ENCODE data around the gene VDR. TPM values are rescaled to one million over a fixed set of nuclear protein-coding genes. Genes with fewer than 3 reads are reported as not detected.

VDR gene
- total and polyA plus RNA-seq, 2 donors (not counting 1 experiment from before 2014, with no cell fraction given) = 0.37 to 0.42 TPM

DNA sequence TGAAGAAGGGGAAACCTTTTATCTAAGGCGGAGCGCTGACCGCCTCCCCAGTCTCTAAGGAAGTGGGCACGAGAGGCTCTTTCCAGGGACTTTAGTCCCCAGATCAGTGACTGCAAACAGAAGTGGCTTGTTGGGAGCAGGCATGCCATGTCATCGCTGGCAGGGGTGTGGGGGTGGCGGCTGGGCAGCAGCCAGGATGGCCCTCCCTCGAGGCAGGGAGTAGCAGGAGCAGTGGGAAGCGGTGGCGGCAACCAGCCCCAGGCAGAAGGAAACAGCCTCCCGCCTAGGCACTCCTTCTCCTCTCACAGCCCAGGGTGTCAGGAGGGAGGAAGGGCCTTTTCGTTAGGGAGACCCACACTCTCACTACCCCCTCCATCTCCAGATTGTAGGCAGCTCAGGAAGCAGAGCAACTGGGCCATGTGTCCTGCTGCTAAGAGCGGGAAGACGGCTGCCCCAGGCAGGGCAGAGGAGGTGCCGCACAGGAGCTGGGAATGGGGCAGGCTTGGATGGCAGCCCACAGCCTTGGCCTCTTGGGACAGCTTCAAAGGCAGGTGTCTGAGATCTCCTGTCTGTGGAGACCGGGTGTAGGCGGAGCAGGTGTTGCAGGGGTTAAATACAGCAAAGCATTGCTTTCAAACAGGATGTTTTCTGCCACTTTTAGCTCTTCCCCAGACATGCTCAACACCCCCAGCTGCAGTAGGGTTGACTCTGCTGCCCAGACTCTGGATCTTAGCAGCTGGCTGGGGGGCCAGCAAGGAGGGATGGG, 21.8 kb downstream of the VDR start:
- H3K27ac Mint-ChIP-seq = peak overlapping the region; percentile 68
- Histone ChIP-seq H3K4me1 (ENCODE audit: control insufficient read depth in 2 of 2, insufficient read depth in 2 of 2, low read length in 2 of 2) (peaks cover 12 to 28% of the 10 kb centered on the region in 2 donors), H3K79me2 (ENCODE audit: control insufficient read depth, insufficient read depth, low read length) (no peaks in the 10 kb centered on the region), H3K27ac (ENCODE audit: low read length in 2 of 2) (no peak overlapping the region), H3K9ac (ENCODE audit: low read length) (peak overlapping the region; percentile 50), H3K4me3 (ENCODE audit: control extremely low read depth in 1 of 5, extremely low read depth in 1 of 5, insufficient read depth in 1 of 5, low read depth in 2 of 5, low read length in 4 of 5) (peak overlapping the region in 4 of 5 experiments; percentile 8 to 34 (median 15)), H2AFZ (ENCODE audit: insufficient read depth, low read depth, low read length, poor library complexity, severe bottlenecking) (peak overlapping the region; percentile 67), H3K27me3 (replicated peaks in 1 of 4; ENCODE audit: control extremely low read depth in 1 of 4, control insufficient read depth in 3 of 4, insufficient read depth in 4 of 4, low read length in 3 of 4) (peaks cover 0 to 16% (median 1%) of the 10 kb centered on the region in 4 experiments), H4K20me1 (ENCODE audit: control insufficient read depth, insufficient read depth, low read length, poor library complexity, severe bottlenecking) (no peaks in the 10 kb centered on the region), H3K36me3 (replicated peaks in 1 of 2; ENCODE audit: control extremely low read depth in 1 of 2, control insufficient read depth in 1 of 2, extremely low read depth in 1 of 2, insufficient read depth in 2 of 2, low read length in 1 of 2) (no peaks in the 10 kb centered on the region), H3K4me2 (replicated peaks; ENCODE audit: low read depth, low read length, poor library complexity, severe bottlenecking) (peak overlapping the region; percentile 75), H3K9me3 (ENCODE audit: control extremely low read depth in 1 of 3, control insufficient read depth in 2 of 3, insufficient read depth in 1 of 3, low read length in 2 of 3) (no peaks in the 10 kb centered on the region)
- ChIA-PET CTCF (interaction anchor here (0.7 to 1.2 kb wide), 2 partner anchors 11 to 141 kb away, joined by 3 read pairs; no protein-coding TSS in a partner anchor), POLR2A (no interaction called here)
- H3K27me3 Mint-ChIP-seq = peaks cover 16% of the 10 kb centered on the region
- peak; percentile 32 for DNase-seq
- H3K4me3 Mint-ChIP-seq = peak overlapping the region; percentile 87
- peaks cover 17% of the 10 kb centered on the region for H3K4me1 Mint-ChIP-seq
- 15% methylated on average over 13 of the region's 16 CpGs for WGBS (ENCODE audit: insufficient coverage)
- intact Hi-C loops (cut with micrococcal nuclease) = no loop called here
- no peaks in the 10 kb centered on the region for H3K9me3 Mint-ChIP-seq (ENCODE audit: insufficient read depth)
- no peak for TF ChIP-seq EZH2 (IDR thresholded peaks at IDR 0.05; ENCODE audit: borderline replicate concordance, insufficient read depth, low read depth, low read length, poor library complexity, severe bottlenecking)
- TF ChIP-seq, protein P1, sequence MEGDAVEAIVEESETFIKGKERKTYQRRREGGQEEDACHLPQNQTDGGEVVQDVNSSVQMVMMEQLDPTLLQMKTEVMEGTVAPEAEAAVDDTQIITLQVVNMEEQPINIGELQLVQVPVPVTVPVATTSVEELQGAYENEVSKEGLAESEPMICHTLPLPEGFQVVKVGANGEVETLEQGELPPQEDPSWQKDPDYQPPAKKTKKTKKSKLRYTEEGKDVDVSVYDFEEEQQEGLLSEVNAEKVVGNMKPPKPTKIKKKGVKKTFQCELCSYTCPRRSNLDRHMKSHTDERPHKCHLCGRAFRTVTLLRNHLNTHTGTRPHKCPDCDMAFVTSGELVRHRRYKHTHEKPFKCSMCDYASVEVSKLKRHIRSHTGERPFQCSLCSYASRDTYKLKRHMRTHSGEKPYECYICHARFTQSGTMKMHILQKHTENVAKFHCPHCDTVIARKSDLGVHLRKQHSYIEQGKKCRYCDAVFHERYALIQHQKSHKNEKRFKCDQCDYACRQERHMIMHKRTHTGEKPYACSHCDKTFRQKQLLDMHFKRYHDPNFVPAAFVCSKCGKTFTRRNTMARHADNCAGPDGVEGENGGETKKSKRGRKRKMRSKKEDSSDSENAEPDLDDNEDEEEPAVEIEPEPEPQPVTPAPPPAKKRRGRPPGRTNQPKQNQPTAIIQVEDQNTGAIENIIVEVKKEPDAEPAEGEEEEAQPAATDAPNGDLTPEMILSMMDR (IDR thresholded peaks at IDR 0.05) = no peak
- ATAC-seq (ENCODE audit: low read depth) = no peak

DNA sequence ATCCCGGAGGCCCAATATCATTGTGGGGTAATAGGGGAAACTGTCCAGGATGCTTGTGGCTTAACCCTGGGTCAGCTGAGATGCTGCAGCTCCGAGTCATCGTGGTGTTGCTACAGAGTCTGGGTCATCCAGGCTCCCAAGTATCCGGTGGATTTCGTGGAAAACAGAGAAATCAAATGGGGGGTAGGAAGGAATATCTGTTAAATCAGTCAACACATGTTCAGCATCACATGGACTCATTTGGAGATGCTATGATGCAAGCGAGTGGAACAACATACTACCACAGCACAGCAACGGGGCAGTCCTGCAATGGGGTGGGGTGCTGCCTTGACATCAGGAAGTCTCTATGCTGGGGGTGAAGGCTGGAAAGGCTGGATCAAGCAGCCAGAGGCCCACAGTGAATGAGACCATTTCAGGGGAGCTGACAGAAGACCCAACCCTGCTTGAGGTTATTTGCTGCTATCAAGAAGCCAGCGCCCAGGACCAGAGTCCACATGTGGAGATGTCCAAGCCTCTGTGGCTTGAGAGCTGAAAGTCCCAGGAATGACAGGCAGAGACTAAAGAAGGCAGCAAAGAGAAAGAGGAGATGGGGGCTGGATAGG, 22.9 kb downstream of the VDR start:
- Histone ChIP-seq H4K20me1 (ENCODE audit: control insufficient read depth, insufficient read depth, low read length, poor library complexity, severe bottlenecking) (no peaks in the 10 kb centered on the region), H3K27me3 (replicated peaks in 1 of 4; ENCODE audit: control extremely low read depth in 1 of 4, control insufficient read depth in 3 of 4, insufficient read depth in 4 of 4, low read length in 3 of 4) (peaks cover 0 to 16% (median 1%) of the 10 kb centered on the region in 4 experiments), H3K79me2 (ENCODE audit: control insufficient read depth, insufficient read depth, low read length) (no peaks in the 10 kb centered on the region), H3K4me1 (ENCODE audit: control insufficient read depth in 2 of 2, insufficient read depth in 2 of 2, low read length in 2 of 2) (peaks cover 12 to 28% of the 10 kb centered on the region in 2 donors), H2AFZ (ENCODE audit: insufficient read depth, low read depth, low read length, poor library complexity, severe bottlenecking) (no peak overlapping the region), H3K4me2 (replicated peaks; ENCODE audit: low read depth, low read length, poor library complexity, severe bottlenecking) (no peak overlapping the region), H3K9me3 (ENCODE audit: control extremely low read depth in 1 of 3, control insufficient read depth in 2 of 3, insufficient read depth in 1 of 3, low read length in 2 of 3) (no peaks in the 10 kb centered on the region), H3K27ac (ENCODE audit: low read length in 2 of 2) (no peak overlapping the region), H3K36me3 (replicated peaks in 1 of 2; ENCODE audit: control extremely low read depth in 1 of 2, control insufficient read depth in 1 of 2, extremely low read depth in 1 of 2, insufficient read depth in 2 of 2, low read length in 1 of 2) (no peaks in the 10 kb centered on the region), H3K4me3 (ENCODE audit: control extremely low read depth in 1 of 5, extremely low read depth in 1 of 5, insufficient read depth in 1 of 5, low read depth in 2 of 5, low read length in 4 of 5) (no peak overlapping the region), H3K9ac (ENCODE audit: low read length) (no peak overlapping the region)
- no peak overlapping the region for H3K27ac Mint-ChIP-seq
- H3K27me3 Mint-ChIP-seq = peaks cover 16% of the 10 kb centered on the region
- TF ChIP-seq EZH2 (IDR thresholded peaks at IDR 0.05; ENCODE audit: borderline replicate concordance, insufficient read depth, low read depth, low read length, poor library complexity, severe bottlenecking) = no peak
- TF ChIP-seq, protein P1 (IDR thresholded peaks at IDR 0.05) = no peak
- DNase-seq (no peak), ATAC-seq (ENCODE audit: low read depth) (no peak)
- 75% methylated on average over 2 of the region's 8 CpGs for WGBS (ENCODE audit: insufficient coverage)
- intact Hi-C loops (cut with micrococcal nuclease) = no loop called here
- H3K4me3 Mint-ChIP-seq = peak overlapping the region; percentile 57
- peaks cover 17% of the 10 kb centered on the region for H3K4me1 Mint-ChIP-seq
- CTCF ChIA-PET = no interaction called here
- no peaks in the 10 kb centered on the region for H3K9me3 Mint-ChIP-seq (ENCODE audit: insufficient read depth)
- POLR2A ChIA-PET = no interaction called here
